Liver (tissue), 9 donors: ENCODE results near the gene LTV1. TPM values are rescaled to one million over a fixed set of nuclear protein-coding genes. Genes with fewer than 3 reads are reported as not detected.

Experiments
- DNase-seq: peaks from one replicate; pipeline ENCODE4 v3.0.0-alpha.2; 2017; ENCODE audit warnings: low spot score
- H3K27ac ChIP-seq, 2 donors: one replicate each; pipeline ENCODE4 v1.7.0; 2013; ENCODE audit warnings: inconsistent platforms in 2 of 2, low read length in 2 of 2, control low read depth in 1 of 2, low read depth in 1 of 2, mild to moderate bottlenecking in 1 of 2
- H3K27me3 ChIP-seq, 4 donors: one replicate each; pipeline versions ENCODE4 v1.6.1 to v1.7.0; 2013; ENCODE audit warnings: low read length in 3 of 4, inconsistent platforms in 1 of 4, mild to moderate bottlenecking in 1 of 4, moderate library complexity in 1 of 4; ENCODE audit not compliant: control insufficient read depth in 4 of 4, insufficient read depth in 4 of 4
- H3K36me3 ChIP-seq, 4 donors: one replicate each; pipeline versions ENCODE4 v1.6.1 to v1.7.0; 2013; ENCODE audit warnings: low read length in 3 of 4, mild to moderate bottlenecking in 3 of 4, low read depth in 1 of 4, moderate library complexity in 1 of 4; ENCODE audit not compliant: control insufficient read depth in 4 of 4, insufficient read depth in 3 of 4
- H3K4me1 ChIP-seq, 4 donors: one replicate each; pipeline versions ENCODE4 v1.6.1 to v1.7.0; 2013; ENCODE audit warnings: low read length in 3 of 4, mild to moderate bottlenecking in 3 of 4, moderate library complexity in 1 of 4; ENCODE audit not compliant: control insufficient read depth in 4 of 4, insufficient read depth in 4 of 4
- H3K4me3 ChIP-seq, 3 donors: one replicate each; pipeline versions ENCODE4 v1.6.1 to v1.7.0; 2013; ENCODE audit warnings: low read length in 3 of 3, control low read depth in 1 of 3, low read depth in 1 of 3, mild to moderate bottlenecking in 1 of 3
- H3K9ac ChIP-seq, 2 donors: one replicate each; pipeline ENCODE4 v1.7.0; 2013; ENCODE audit warnings: low read length in 2 of 2, mild to moderate bottlenecking in 2 of 2, moderate library complexity in 2 of 2, control low read depth in 1 of 2, low read depth in 1 of 2
- H3K9me3 ChIP-seq, 4 donors: one replicate each; pipeline versions ENCODE4 v1.6.1 to v1.7.0; 2013; ENCODE audit warnings: low read length in 3 of 4; ENCODE audit not compliant: control insufficient read depth in 4 of 4
- ATF3 ChIP-seq: IDR thresholded peaks from 2 replicates; pipeline ENCODE4 v1.6.1; 2016; ENCODE audit warnings: antibody characterized with exemption
- FOXA1 ChIP-seq: IDR thresholded peaks from 2 replicates; pipeline ENCODE4 v1.6.1; 2016; ENCODE audit warnings: antibody characterized with exemption
- HNF4A ChIP-seq, 2 donors: conservative IDR thresholded peaks; 2 replicates each; pipeline ENCODE4 v1.6.1; 2016; ENCODE audit warnings: antibody characterized with exemption in 2 of 2, mild to moderate bottlenecking in 2 of 2
- HNF4G ChIP-seq: IDR thresholded peaks from 2 replicates; pipeline ENCODE4 v1.6.1; 2016; ENCODE audit warnings: antibody characterized with exemption
- MAX ChIP-seq: IDR thresholded peaks from 2 replicates; pipeline ENCODE4 v1.6.1; 2016; ENCODE audit warnings: antibody characterized with exemption
- RXRA ChIP-seq, 2 donors: IDR thresholded peaks; 2 replicates each; pipeline ENCODE4 v1.6.1; 2017 to 2018; ENCODE audit warnings: antibody characterized with exemption in 2 of 2, mild to moderate bottlenecking in 1 of 2
- SP1 ChIP-seq: IDR thresholded peaks from 2 replicates; pipeline ENCODE4 v1.6.1; 2018; ENCODE audit warnings: antibody characterized with exemption, mild to moderate bottlenecking
- TAF1 ChIP-seq: conservative IDR thresholded peaks from 2 replicates; pipeline ENCODE4 v1.6.1; 2016; ENCODE audit warnings: antibody characterized with exemption, mild to moderate bottlenecking
- YY1 ChIP-seq: IDR thresholded peaks from 2 replicates; pipeline ENCODE4 v1.6.1; 2016; ENCODE audit warnings: antibody characterized with exemption, mild to moderate bottlenecking
- ZBTB33 ChIP-seq: IDR thresholded peaks from 2 replicates; pipeline ENCODE4 v1.6.1; 2016; ENCODE audit warnings: antibody characterized with exemption
- WGBS: extraction: QIAGEN DNeasy Blood & Tissue Kit; methylation state at CpG from one replicate; pipeline ENCODE4 v1.1.7; 2013; 5-methylcytosine and 5-hydroxymethylcytosine counted together
- polyA plus RNA-seq, 2 donors: library from polyadenylated mRNA; stranded (reverse) in 1 of 2; unstranded in 1 of 2; fragments of 200-250 nt in 1 of 2; fragments of >200 nt in 1 of 2; fragmentation: Nextera tagmentation in 1 of 2; extraction: Ambion mirVana in 1 of 2; gene quantifications; one replicate each; pipeline versions ENCODE4 v1.2.1 to v1.2.3, GENCODE V29; 2013 to 2015
- total RNA-seq, 2 donors: library from RNA; depleted of rRNA; stranded (reverse); fragments of >200 nt; gene quantifications; one replicate each; pipeline ENCODE4 v1.2.3, GENCODE V29; 2014
- donor health status: healthy.
- donor health status: healthy.
- donor health status: healthy.
- donor health status: healthy.
- donor health status: healthy.

LTV1 gene
- total and polyA plus RNA-seq, 4 donors, result 8.7 to 14.5 (median 13.1) TPM

- no peak for TF ChIP-seq ZBTB33
- no peak for TF ChIP-seq ATF3
- TF ChIP-seq FOXA1, result no peak
- no peak for TF ChIP-seq SP1
- TF ChIP-seq HNF4G, result no peak
- no peak for TF ChIP-seq MAX
- TF ChIP-seq HNF4A (conservative IDR thresholded peaks at IDR 0.05), result no peak
- H3K4me1 ChIP-seq, result no peaks in the 10 kb centered on the region
- 73% methylated on average over 4 of the region's 4 CpGs for WGBS
- no peak for DNase-seq
- H3K4me3 ChIP-seq, result no peak overlapping the region
- no peaks in the 10 kb centered on the region for H3K9me3 ChIP-seq
- peaks cover 0 to 7% (median under 1%) of the 10 kb centered on the region in 4 donors for H3K36me3 ChIP-seq
- no peak overlapping the region for H3K9ac ChIP-seq
- no peak overlapping the region for H3K27ac ChIP-seq
- H3K27me3 ChIP-seq, result no peaks in the 10 kb centered on the region
Observed at GRCh38 chr6:143804835-143805239, 38.3 kb upstream of the LTV1 start.

- TF ChIP-seq YY1 (no peak), TAF1 (no peak)
- Histone ChIP-seq H3K27me3 (no peaks in the 10 kb centered on the region), H3K9ac (no peak overlapping the region), H3K4me3 (no peak overlapping the region), H3K36me3 (peaks cover 0 to 7% (median under 1%) of the 10 kb centered on the region in 4 donors), H3K4me1 (no peaks in the 10 kb centered on the region), H3K9me3 (no peaks in the 10 kb centered on the region), H3K27ac (no peak overlapping the region)
- WGBS, result 93% methylated on average over 8 of the region's 8 CpGs
- no peak for DNase-seq
Observed at GRCh38 chr6:143806282-143807102, 36.6 kb upstream of the LTV1 start.

- H3K4me1 ChIP-seq, result no peaks in the 10 kb centered on the region
- H3K27me3 ChIP-seq, result no peaks in the 10 kb centered on the region
- no peak overlapping the region for H3K27ac ChIP-seq
- peaks cover 0 to 7% (median 0%) of the 10 kb centered on the region in 4 donors for H3K36me3 ChIP-seq
- H3K9ac ChIP-seq, result no peak overlapping the region
- TF ChIP-seq HNF4G, result no peak
- TF ChIP-seq RXRA (IDR thresholded peaks at IDR 0.05), result no peak
- no peaks in the 10 kb centered on the region for H3K9me3 ChIP-seq
- 91% methylated on average over 6 of the region's 6 CpGs for WGBS
- DNase-seq, result no peak
- H3K4me3 ChIP-seq, result no peak overlapping the region
Observed at GRCh38 chr6:143807103-143807772, 35.9 kb upstream of the LTV1 start.
